ENCODE results near the gene KRTAP10-3.
"Not testable (repeated sequence)": the region's sequence is repeated elsewhere in the genome, so short reads cannot be mapped to it uniquely, and the experiment has no call there.

The KRTAP10-3 gene

GRCh38 chr21:44593598-44594405 lies 35.2 kb upstream of the KRTAP10-3 start:
- peak overlapping the region; percentile 0 for H3K27ac Mint-ChIP-seq
- H3K9me3 Mint-ChIP-seq, result peaks cover 5% of the 10 kb centered on the region
- H3K27me3 Mint-ChIP-seq, result peaks cover 8% of the 10 kb centered on the region
- H3K4me1 Mint-ChIP-seq (ENCODE audit: low read depth), result no peaks in the 10 kb centered on the region
- H3K4me3 Mint-ChIP-seq, result no peak overlapping the region
- H3K36me3 Mint-ChIP-seq (ENCODE audit: low read depth), result no peaks in the 10 kb centered on the region

- H3K9me3 Mint-ChIP-seq, result no peaks in the 10 kb centered on the region
- H3K27ac Mint-ChIP-seq, result no peak within 1 kb of the TSS
- no peaks in the 10 kb centered on the region for H3K4me1 Mint-ChIP-seq (ENCODE audit: low read depth)
- H3K27me3 Mint-ChIP-seq, result peaks cover 4% of the 10 kb centered on the region
- H3K36me3 Mint-ChIP-seq (ENCODE audit: low read depth), result no peaks in the 10 kb centered on the region
- H3K4me3 Mint-ChIP-seq, result no peak within 1 kb of the TSS
Measured at GRCh38 chr21:44592446-44593311, 34.1 kb upstream of the KRTAP10-3 start, which contains the start of gene KRTAP10-6. Gene KRTAP10-6, minus strand, starts transcription at chr21:44592505. Its CDS starts 21 bp downstream, at chr21:44592484.

- H3K4me1 Mint-ChIP-seq (ENCODE audit: low read depth); H3K4me3 Mint-ChIP-seq; H3K27me3 Mint-ChIP-seq; H3K36me3 Mint-ChIP-seq (ENCODE audit: low read depth); H3K27ac Mint-ChIP-seq; H3K9me3 Mint-ChIP-seq: not testable (repeated sequence)
Measured at GRCh38 chr21:44591801-44592130, 33.2 kb upstream of the KRTAP10-3 start.

GRCh38 chr21:44590897-44591800 lies 32.6 kb upstream of the KRTAP10-3 start:
- H3K4me1 Mint-ChIP-seq (ENCODE audit: low read depth); H3K4me3 Mint-ChIP-seq; H3K9me3 Mint-ChIP-seq; H3K27ac Mint-ChIP-seq; H3K36me3 Mint-ChIP-seq (ENCODE audit: low read depth): not testable (repeated sequence)
- H3K27me3 Mint-ChIP-seq, result peaks cover 13% of the 10 kb centered on the region

GRCh38 chr21:44590311-44590721 lies 31.7 kb upstream of the KRTAP10-3 start:
- Mint-ChIP-seq H3K4me3 (no peak overlapping the region), H3K4me1 (ENCODE audit: low read depth) (no peaks in the 10 kb centered on the region), H3K9me3 (no peaks in the 10 kb centered on the region), H3K27ac (no peak overlapping the region), H3K27me3 (peaks cover 20% of the 10 kb centered on the region), H3K36me3 (ENCODE audit: low read depth) (no peaks in the 10 kb centered on the region)

- Mint-ChIP-seq H3K9me3 (no peaks in the 10 kb centered on the region), H3K27ac (no peak overlapping the region), H3K4me3 (no peak overlapping the region), H3K36me3 (ENCODE audit: low read depth) (no peaks in the 10 kb centered on the region), H3K27me3 (peaks cover 23% of the 10 kb centered on the region), H3K4me1 (ENCODE audit: low read depth) (no peaks in the 10 kb centered on the region)
Measured at GRCh38 chr21:44589586-44590305, 31.2 kb upstream of the KRTAP10-3 start.

- no peaks in the 10 kb centered on the region for H3K36me3 Mint-ChIP-seq (ENCODE audit: low read depth)
- no peaks in the 10 kb centered on the region for H3K9me3 Mint-ChIP-seq
Measured at GRCh38 chr21:44589094-44589493, 30.5 kb upstream of the KRTAP10-3 start.

GRCh38 chr21:44585892-44586291 lies 27.3 kb upstream of the KRTAP10-3 start:
- Mint-ChIP-seq H3K9me3 (peaks cover 10% of the 10 kb centered on the region), H3K4me3 (no peak overlapping the region), H3K27ac (no peak overlapping the region), H3K27me3 (peaks cover 26% of the 10 kb centered on the region), H3K36me3 (ENCODE audit: low read depth) (peaks cover 8% of the 10 kb centered on the region), H3K4me1 (ENCODE audit: low read depth) (peaks cover 2% of the 10 kb centered on the region)

More at GRCh38 chr21:44589094-44589493, 30.5 kb upstream of the KRTAP10-3 start:
- no peaks in the 10 kb centered on the region for H3K4me1 Mint-ChIP-seq (ENCODE audit: low read depth)
- H3K27me3 Mint-ChIP-seq, result peaks cover 23% of the 10 kb centered on the region
- no peak overlapping the region for H3K27ac Mint-ChIP-seq
- H3K4me3 Mint-ChIP-seq, result no peak overlapping the region

GRCh38 chr21:44583800-44584147 lies 25.2 kb upstream of the KRTAP10-3 start:
- Mint-ChIP-seq H3K36me3 (ENCODE audit: low read depth) (peaks cover 8% of the 10 kb centered on the region), H3K4me3 (no peak overlapping the region), H3K9me3 (peaks cover 11% of the 10 kb centered on the region), H3K4me1 (ENCODE audit: low read depth) (peaks cover 2% of the 10 kb centered on the region), H3K27ac (no peak overlapping the region), H3K27me3 (peaks cover 22% of the 10 kb centered on the region)

- Mint-ChIP-seq H3K9me3 (peaks cover 11% of the 10 kb centered on the region), H3K27me3 (peaks cover 22% of the 10 kb centered on the region), H3K36me3 (ENCODE audit: low read depth) (peaks cover 8% of the 10 kb centered on the region), H3K4me3 (no peak overlapping the region), H3K4me1 (ENCODE audit: low read depth) (peaks cover 2% of the 10 kb centered on the region), H3K27ac (no peak overlapping the region)
Measured at GRCh38 chr21:44583089-44583799, 24.6 kb upstream of the KRTAP10-3 start.

- Mint-ChIP-seq H3K9me3 (peaks cover 20% of the 10 kb centered on the region), H3K4me1 (ENCODE audit: low read depth) (peaks cover 2% of the 10 kb centered on the region), H3K4me3 (no peak overlapping the region), H3K36me3 (ENCODE audit: low read depth) (peaks cover 12% of the 10 kb centered on the region), H3K27ac (no peak overlapping the region), H3K27me3 (peaks cover 20% of the 10 kb centered on the region)
Measured at GRCh38 chr21:44582055-44582454, 23.5 kb upstream of the KRTAP10-3 start.

GRCh38 chr21:44581158-44581557 lies 22.6 kb upstream of the KRTAP10-3 start:
- H3K36me3 Mint-ChIP-seq (ENCODE audit: low read depth), result peaks cover 12% of the 10 kb centered on the region
- H3K4me3 Mint-ChIP-seq, result no peak overlapping the region
- H3K27me3 Mint-ChIP-seq, result peaks cover 13% of the 10 kb centered on the region
- peaks cover 2% of the 10 kb centered on the region for H3K4me1 Mint-ChIP-seq (ENCODE audit: low read depth)
- peaks cover 20% of the 10 kb centered on the region for H3K9me3 Mint-ChIP-seq
- H3K27ac Mint-ChIP-seq, result no peak overlapping the region

- H3K27ac Mint-ChIP-seq; H3K4me1 Mint-ChIP-seq (ENCODE audit: low read depth); H3K27me3 Mint-ChIP-seq; H3K4me3 Mint-ChIP-seq: not testable (repeated sequence)
- peaks cover 12% of the 10 kb centered on the region for H3K36me3 Mint-ChIP-seq (ENCODE audit: low read depth)
- peaks cover 20% of the 10 kb centered on the region for H3K9me3 Mint-ChIP-seq
Measured at GRCh38 chr21:44580231-44580821, 21.7 kb upstream of the KRTAP10-3 start, which contains the start of gene KRTAP10-5. Gene KRTAP10-5, minus strand, starts transcription at chr21:44580604. Its CDS starts 26 bp downstream, at chr21:44580578.

All from stimulated activated naive CD8-positive, alpha-beta T cell treated with anti-CD3 and anti-CD28 coated beads, Interleukin-15, Interleukin-2, amounts not matched to agents 100 ng/mL and 50 ng/mL, for 24 hours (primary cell).